Measurements from ENCODE around the gene TRIM46.

Gene TRIM46

DNA sequence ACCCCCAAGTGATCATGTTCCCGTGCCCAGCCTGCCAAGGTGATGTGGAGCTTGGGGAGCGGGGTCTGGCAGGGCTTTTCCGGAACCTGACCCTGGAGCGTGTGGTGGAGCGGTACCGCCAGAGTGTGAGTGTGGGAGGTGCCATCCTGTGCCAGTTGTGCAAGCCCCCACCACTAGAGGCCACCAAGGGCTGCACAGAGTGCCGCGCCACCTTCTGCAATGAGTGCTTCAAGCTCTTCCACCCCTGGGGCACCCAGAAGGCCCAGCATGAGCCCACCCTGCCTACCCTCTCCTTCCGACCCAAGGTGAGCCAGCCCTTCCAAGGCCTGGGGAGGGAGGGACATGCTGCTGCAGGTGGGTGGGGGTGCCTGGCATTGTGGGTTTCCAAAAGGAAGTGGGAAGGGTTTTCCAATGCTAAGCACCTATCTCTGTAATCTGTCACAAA is 2.3 kb downstream of the TRIM46 start:
- Histone ChIP-seq H3K27me3 (no peaks in the 10 kb centered on the region), H3K4me1 (peaks cover 14% of the 10 kb centered on the region), H3K36me3 (peaks cover 37% of the 10 kb centered on the region), H3K4me3 (ENCODE audit: low read depth, low read length) (peak overlapping the region; percentile 90), H3K9me3 (no peaks in the 10 kb centered on the region)
- TF ChIP-seq, protein P1, sequence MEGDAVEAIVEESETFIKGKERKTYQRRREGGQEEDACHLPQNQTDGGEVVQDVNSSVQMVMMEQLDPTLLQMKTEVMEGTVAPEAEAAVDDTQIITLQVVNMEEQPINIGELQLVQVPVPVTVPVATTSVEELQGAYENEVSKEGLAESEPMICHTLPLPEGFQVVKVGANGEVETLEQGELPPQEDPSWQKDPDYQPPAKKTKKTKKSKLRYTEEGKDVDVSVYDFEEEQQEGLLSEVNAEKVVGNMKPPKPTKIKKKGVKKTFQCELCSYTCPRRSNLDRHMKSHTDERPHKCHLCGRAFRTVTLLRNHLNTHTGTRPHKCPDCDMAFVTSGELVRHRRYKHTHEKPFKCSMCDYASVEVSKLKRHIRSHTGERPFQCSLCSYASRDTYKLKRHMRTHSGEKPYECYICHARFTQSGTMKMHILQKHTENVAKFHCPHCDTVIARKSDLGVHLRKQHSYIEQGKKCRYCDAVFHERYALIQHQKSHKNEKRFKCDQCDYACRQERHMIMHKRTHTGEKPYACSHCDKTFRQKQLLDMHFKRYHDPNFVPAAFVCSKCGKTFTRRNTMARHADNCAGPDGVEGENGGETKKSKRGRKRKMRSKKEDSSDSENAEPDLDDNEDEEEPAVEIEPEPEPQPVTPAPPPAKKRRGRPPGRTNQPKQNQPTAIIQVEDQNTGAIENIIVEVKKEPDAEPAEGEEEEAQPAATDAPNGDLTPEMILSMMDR (IDR thresholded peaks at IDR 0.05; ENCODE audit: low read depth, low read length), result peak; percentile 38; the same call in 1 of the 2 replicates
- peak; percentile 56 for DNase-seq

DNA sequence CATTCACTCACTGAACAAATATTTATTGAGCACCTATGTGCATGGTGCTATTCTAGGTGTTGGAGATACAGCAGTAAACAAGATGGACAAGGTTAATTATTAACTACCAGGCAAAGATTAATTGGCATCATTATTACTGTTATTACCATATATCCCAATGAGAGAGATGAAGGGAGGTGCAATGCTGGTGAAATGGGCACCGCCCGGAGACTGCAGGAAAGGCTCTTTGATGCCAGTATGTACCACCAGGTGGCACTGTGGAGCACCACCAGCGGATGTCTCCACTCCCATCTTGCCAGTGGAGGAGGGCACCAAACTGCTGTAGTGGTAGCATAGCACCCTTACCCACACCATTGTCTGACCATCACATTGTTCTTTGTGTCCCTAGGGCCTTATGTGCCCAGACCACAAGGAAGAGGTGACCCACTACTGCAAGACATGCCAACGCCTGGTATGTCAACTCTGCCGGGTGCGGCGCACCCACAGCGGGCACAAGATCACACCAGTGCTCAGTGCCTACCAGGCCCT is 3.0 kb downstream of the TRIM46 start:
- Histone ChIP-seq H3K4me1 (peaks cover 14% of the 10 kb centered on the region), H3K36me3 (peaks cover 37% of the 10 kb centered on the region), H3K9me3 (no peaks in the 10 kb centered on the region), H3K4me3 (ENCODE audit: low read depth, low read length) (no peak overlapping the region), H3K27me3 (no peaks in the 10 kb centered on the region)
- peak; percentile 86 for DNase-seq
- TF ChIP-seq, protein P1 (IDR thresholded peaks at IDR 0.05; ENCODE audit: low read depth, low read length), result peak; percentile 94

DNA sequence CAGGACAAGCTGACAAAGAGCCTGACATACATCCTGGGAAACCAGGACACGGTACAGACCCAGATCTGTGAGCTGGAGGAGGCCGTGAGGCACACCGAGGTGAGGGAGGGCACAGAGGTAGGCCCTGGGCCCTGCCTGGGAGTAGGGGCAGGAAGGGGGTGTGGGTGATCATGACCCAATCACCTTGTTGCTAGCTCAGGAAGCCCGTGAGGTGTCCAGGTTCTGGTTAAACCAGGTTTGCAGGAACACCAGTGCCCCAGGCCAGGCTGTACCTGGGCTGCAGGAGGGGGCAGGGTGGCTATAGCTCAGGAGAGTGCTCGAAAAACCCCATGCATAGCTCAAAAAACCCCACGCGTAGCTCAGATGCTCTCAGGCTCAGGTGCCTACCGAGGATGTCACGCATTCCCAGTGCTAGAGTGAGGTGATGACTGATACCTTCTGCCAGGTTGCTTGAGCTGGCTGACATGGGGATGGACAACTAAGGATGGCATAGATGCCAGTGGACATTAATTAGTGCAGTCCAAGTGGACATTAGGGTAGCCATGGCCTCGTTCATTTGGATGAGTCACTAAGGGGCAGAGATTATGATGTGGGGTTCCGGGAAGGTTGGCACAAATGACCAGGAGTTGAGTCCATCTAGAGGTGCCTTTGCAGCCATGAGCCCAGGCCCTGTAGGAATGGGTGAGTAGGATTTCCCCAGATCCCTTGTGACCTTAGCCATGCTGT is 3.7 kb downstream of the TRIM46 start:
- no peaks in the 10 kb centered on the region for H3K27me3 ChIP-seq
- TF ChIP-seq, protein P1 (IDR thresholded peaks at IDR 0.05; ENCODE audit: low read depth, low read length), result no peak
- H3K4me1 ChIP-seq, result peaks cover 14% of the 10 kb centered on the region
- H3K9me3 ChIP-seq, result no peaks in the 10 kb centered on the region
- peaks cover 37% of the 10 kb centered on the region for H3K36me3 ChIP-seq
- DNase-seq, result no peak
- H3K4me3 ChIP-seq (ENCODE audit: low read depth, low read length), result no peak overlapping the region

DNA sequence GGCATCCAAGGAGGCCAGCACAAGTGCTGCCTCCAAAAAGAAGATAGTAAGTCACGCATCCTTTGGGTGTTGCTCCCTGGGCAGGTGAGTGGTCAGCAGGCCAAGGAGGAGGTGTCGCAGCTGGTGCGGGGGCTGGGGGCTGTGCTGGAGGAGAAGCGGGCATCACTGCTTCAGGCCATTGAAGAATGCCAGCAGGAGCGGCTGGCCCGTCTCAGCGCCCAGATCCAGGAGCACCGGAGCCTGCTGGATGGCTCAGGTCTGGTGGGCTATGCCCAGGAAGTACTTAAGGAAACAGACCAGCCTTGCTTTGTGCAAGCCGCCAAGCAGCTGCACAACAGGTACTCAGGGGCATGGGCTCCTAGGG is 4.3 kb downstream of the TRIM46 start:
- Histone ChIP-seq H3K9me3 (no peaks in the 10 kb centered on the region), H3K4me1 (peaks cover 14% of the 10 kb centered on the region), H3K36me3 (peaks cover 37% of the 10 kb centered on the region), H3K27me3 (no peaks in the 10 kb centered on the region), H3K4me3 (ENCODE audit: low read depth, low read length) (no peak overlapping the region)
- TF ChIP-seq, protein P1 (IDR thresholded peaks at IDR 0.05; ENCODE audit: low read depth, low read length), result no peak
- no peak for DNase-seq

DNA sequence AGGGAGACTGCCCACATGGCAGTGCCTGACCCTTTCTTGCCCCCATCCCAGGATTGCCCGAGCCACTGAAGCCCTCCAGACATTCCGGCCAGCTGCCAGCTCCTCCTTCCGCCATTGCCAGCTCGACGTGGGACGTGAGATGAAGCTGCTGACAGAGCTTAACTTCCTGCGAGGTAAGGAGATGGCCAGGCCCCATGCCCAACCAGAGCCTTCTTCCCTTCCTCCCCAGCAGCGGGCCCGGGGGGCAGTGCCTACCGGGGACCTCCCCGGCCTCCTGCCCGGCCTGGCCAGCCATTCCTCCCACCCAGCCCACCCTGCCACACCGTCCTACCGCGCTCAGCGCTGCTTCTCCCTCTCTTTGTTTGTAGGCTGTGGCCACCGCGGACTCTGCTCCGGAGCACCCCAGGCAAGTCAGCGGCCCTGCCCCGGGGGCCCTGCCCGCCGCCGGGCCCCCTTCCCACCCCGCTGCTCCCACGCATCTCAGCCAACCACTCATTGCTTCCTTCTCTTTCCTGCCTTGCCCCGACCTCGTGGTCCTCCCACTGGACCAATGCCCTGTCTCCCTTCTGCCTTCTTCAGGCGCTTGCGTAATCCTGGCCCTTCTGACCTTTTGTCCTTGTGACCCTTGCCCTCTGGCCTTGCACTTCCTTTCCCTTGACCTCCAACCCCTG is 4.9 kb downstream of the TRIM46 start:
- Histone ChIP-seq H3K4me3 (ENCODE audit: low read depth, low read length) (no peak overlapping the region), H3K4me1 (peaks cover 14% of the 10 kb centered on the region), H3K27me3 (no peaks in the 10 kb centered on the region), H3K36me3 (peaks cover 40% of the 10 kb centered on the region), H3K9me3 (no peaks in the 10 kb centered on the region)
- DNase-seq, result no peak
- TF ChIP-seq, protein P1 (IDR thresholded peaks at IDR 0.05; ENCODE audit: low read depth, low read length), result no peak

Data from BE2C (cell line).